ENCODE results near the gene GRIN2C.

The GRIN2C gene

DNA sequence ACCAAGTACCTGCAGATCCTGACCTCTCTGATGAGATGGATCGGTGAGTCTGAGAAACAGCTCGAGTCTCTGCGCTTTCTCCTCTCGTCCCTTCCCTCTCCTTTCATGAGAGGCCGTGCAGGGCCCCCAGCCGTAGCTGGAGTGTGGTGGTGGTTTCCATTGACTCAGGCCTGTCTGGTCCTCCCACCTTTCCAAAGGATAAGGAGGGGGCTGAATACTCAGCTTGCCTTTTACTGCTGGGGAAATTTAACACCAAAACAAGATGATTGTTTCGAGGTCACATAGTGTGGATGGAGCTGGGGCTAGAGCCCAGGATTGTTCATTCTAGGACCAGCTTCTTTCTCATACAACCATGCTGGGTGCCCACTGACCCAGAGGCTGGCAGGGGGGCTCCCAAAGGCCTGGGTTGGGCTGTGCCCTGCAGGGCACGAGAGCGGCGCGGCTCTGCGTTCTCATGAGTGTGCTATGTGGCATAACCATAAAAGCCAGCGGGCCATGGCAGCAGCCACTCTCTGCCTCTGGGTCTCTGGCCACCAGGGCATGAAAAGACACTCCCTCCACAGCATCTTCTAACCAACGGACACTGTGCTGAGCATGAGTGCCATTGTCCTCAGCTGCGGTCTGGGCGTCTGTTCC lies 39.8 kb downstream of the GRIN2C start:
- Histone ChIP-seq H3K4me1 (ENCODE audit: insufficient read depth, low read length) (no peaks in the 10 kb centered on the region), H3K9me3 (ENCODE audit: control insufficient read depth, insufficient read depth, low read length) (no peaks in the 10 kb centered on the region), H3K9ac (ENCODE audit: low read depth, low read length) (no peak overlapping the region), H3K36me3 (ENCODE audit: insufficient read depth, low read length) (no peaks in the 10 kb centered on the region)

DNA sequence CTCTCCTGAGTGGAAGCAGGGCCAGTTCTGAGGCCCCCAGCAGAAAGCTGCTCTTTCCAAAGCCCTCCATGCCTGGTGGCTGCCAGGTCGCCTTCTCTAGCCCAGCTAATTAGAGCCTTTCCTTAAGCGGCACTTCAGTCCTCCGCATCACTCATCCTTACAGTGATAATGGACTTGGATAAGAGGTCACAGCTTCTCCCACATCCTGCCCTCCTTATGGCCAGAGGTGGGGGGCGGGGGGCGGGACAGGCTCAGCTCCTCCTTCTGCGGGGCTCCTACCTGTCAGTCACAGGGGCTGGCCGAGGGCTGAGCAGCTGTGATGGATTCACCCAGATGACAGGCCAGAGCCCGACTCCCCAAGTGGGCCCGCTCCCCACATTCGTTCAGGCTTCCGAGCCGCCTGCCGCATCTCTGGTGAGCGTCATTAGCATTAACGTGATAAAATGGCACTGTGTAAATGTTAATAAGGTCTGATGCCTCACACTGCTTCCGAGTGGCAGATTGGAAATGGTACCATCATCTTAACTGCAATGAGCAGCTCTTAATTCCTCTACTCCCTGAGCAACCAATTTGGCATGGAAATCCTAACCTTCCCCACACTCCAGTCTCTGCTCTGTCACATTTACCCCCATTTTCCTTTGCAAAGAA lies 41.3 kb downstream of the GRIN2C start:
- Histone ChIP-seq H3K9me3 (ENCODE audit: control insufficient read depth, insufficient read depth, low read length) (no peaks in the 10 kb centered on the region), H3K9ac (ENCODE audit: low read depth, low read length) (no peak overlapping the region), H3K36me3 (ENCODE audit: insufficient read depth, low read length) (no peaks in the 10 kb centered on the region), H3K4me1 (ENCODE audit: insufficient read depth, low read length) (no peaks in the 10 kb centered on the region)

DNA sequence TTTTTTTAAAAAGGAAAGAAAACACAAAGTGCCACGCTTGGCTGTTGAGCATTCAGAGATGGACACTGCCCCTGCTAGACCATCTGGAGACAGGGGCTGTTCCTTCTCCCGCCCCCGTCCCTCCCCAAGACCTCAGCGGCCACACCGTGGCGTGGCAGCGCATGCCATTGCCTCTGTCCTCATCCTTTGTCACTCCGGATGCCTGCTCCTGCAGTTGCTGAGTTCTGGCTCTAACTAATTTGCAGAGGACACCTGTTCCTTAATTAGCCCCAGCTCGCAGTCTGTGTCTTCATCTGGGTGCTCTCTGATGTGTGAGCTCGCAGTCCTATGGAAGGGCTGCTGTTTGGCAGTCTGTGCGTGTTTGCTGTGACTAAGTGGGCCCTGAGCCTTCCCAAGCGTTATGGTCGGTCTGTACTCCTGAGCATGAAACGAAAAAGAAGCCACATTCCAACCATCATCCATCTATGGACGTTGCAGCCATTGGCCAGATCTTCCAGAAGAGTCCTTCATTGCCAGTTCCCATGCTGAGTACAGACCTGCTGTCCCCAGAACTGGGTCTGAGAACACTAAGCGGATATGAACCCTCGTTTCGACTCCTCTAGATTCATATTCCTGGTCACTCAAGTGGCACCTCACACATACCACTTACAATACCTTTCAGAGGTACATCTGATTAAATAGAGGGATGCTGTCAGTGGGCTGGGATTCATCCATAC lies 42.6 kb downstream of the GRIN2C start:
- H3K4me1 ChIP-seq (ENCODE audit: insufficient read depth, low read length) = no peaks in the 10 kb centered on the region
- H3K9ac ChIP-seq (ENCODE audit: low read depth, low read length) = no peak overlapping the region
- H3K36me3 ChIP-seq (ENCODE audit: insufficient read depth, low read length) = no peaks in the 10 kb centered on the region
- H3K9me3 ChIP-seq (ENCODE audit: control insufficient read depth, insufficient read depth, low read length) = no peaks in the 10 kb centered on the region

DNA sequence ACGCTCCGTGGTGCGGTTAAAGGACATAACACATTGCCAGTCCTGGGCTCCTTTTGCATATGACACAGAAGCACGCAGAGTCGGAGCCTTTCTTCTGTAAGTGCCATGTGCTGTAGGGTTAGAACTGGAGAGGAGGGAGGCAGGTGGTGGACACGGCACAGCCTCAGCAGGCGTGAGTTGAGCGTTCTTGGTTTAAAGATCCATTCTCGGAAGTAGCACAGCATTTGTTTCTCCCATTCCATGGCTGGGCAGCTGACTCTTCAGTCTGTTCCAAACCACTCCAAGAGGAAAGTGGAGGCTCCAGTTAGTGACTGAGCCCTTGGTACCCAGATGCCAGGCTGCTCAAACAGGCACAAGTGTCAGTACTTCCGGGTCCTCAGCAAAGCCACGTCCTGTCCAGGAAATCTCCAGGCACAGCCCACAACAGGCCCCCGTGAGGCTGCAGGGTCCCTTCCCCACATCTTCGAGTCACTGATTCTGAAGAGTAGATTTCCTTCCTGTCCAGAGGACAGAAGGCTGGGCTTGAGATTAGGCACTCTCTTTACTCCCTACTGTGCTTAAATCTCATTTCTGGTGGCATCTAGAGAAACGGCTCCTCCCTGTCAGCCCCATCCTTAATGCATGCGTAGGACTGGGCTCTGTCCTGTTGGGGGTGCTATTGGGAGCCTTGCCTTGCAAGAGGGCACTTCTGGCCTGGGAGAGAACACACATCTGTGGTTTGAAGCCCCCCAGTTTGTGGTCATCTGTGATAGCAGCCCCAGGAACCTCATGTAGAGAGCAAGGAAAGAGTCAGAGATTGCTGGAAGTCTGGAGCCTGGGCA lies 43.9 kb downstream of the GRIN2C start:
- Histone ChIP-seq H3K9me3 (ENCODE audit: control insufficient read depth, insufficient read depth, low read length) (no peaks in the 10 kb centered on the region), H3K36me3 (ENCODE audit: insufficient read depth, low read length) (no peaks in the 10 kb centered on the region), H3K9ac (ENCODE audit: low read depth, low read length) (no peak overlapping the region), H3K4me1 (ENCODE audit: insufficient read depth, low read length) (no peaks in the 10 kb centered on the region)

DNA sequence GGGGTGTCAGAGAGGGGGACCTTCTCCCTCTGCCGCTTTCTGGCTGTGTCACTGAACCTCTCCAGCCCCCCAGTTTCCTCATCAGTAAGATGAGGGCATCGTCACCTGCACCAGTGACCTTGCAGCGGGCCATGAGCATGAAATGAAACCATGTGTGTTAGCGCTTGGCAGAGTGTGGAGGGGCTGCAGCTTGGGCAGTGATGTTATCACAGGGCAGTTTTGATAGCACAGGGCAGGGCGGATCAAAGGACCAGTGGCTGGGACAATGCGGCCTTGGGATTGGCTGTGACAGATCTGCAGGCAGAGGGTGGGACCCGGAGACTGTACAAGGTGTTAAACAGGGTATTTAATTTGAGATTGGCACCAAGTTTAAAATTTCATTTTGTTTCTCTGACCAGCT lies 44.6 kb downstream of the GRIN2C start:
- H3K4me1 ChIP-seq (ENCODE audit: insufficient read depth, low read length) = no peaks in the 10 kb centered on the region
- no peaks in the 10 kb centered on the region for H3K9me3 ChIP-seq (ENCODE audit: control insufficient read depth, insufficient read depth, low read length)
- no peaks in the 10 kb centered on the region for H3K36me3 ChIP-seq (ENCODE audit: insufficient read depth, low read length)
- H3K9ac ChIP-seq (ENCODE audit: low read depth, low read length) = no peak overlapping the region

DNA sequence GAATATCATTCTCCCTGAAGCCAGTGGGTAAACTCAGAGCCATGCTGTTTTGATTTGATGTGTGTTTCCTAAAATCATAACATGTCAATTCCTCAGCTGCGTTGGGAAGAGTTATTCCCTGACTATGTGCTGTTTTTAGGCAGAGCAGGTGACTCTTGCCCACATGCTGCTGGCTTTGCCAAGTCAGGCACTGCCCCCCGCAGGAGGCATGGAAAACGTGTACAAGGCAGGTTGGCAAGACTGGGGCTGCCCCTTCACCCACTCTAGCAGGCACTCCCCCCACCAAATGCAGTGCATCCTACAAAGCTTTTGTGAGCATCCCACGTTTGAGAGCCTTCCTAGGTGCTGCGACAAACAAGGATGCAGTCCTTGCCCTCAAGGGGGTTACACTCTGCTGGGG lies 45.2 kb downstream of the GRIN2C start:
- Histone ChIP-seq H3K4me1 (ENCODE audit: insufficient read depth, low read length) (no peaks in the 10 kb centered on the region), H3K9me3 (ENCODE audit: control insufficient read depth, insufficient read depth, low read length) (no peaks in the 10 kb centered on the region), H3K36me3 (ENCODE audit: insufficient read depth, low read length) (no peaks in the 10 kb centered on the region), H3K9ac (ENCODE audit: low read depth, low read length) (no peak overlapping the region)

DNA sequence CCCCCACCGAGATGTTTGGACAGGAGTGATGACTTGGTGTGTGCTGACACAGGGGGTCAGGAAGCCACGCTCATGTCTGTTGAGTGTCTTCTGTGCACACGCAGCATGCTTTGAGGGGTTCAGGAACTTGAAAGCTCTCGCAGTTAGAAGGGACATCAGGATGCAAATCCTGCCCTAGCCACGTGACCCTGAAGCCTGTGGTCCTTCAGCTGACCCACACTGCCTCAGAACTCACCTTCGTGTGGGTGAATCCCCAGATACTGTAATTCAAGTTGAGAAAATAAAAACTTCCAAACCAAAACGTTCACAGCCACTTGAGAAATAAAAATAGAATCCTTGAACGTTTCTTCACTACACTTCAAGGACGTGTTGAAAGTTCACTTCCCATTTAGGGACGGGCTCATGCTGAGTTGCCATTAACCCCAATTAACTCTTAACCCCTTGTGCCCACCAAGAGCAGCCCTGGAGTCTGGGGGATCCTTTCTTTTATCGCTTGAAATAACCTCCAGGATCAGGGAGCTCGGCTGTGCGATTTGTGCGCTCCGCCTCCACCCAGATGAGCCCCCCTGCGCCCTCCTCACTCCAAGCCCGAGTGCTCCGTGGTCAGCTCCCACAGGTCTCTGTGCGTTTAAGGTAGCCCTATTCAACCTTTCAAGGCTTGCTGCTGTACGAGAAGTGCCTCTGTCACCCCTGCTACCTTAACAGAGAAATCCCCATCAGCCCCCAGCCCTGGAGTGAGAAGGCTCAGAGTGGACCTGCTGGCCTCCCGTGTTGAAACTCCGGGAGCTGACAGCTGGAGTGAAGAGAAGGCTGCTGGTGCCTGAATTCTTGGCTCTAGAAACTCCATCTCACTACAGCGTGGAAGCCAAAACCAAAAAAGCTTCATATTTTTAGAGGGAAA lies 47.3 kb downstream of the GRIN2C start:
- Histone ChIP-seq H3K9ac (ENCODE audit: low read depth, low read length) (no peak overlapping the region), H3K36me3 (ENCODE audit: insufficient read depth, low read length) (no peaks in the 10 kb centered on the region), H3K9me3 (ENCODE audit: control insufficient read depth, insufficient read depth, low read length) (no peaks in the 10 kb centered on the region), H3K4me1 (ENCODE audit: insufficient read depth, low read length) (no peaks in the 10 kb centered on the region)

DNA sequence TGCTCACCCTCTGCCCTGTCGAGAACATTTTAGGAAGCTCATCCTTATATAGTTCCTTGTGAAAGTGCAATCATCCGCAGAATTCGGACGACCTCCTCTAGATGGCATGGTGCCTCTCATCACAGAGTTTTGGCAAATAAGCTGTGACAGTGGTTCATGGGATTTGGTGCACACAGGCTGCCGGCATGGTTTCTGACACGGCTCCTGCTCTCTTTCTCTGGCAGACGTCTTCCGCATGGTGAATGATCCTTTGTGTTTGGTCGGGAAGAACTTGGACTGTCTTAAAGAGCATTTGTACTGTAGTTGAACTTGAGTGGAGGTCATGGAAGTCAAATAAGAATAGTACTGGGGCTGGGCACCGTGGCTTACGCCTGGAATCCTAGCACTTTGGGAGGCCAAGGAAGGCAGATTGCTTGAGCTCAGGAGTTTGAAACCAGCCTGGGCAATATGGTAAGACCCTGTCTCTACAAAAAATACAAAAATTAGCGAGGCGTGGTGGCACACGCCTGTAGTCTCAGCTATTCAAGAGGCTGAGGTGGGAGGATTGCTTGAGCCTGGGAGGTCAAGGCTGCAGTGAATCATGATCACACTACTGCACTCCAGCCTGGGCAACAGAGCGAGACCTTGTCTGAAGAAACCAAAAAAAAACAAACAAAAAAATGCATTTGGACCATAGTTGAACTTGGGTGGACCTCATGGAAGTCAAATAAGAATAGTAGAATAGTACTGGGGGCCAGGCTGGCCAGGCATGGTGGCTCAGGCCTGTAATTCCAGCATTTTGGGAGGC lies 48.8 kb downstream of the GRIN2C start:
- Histone ChIP-seq H3K4me1 (ENCODE audit: insufficient read depth, low read length) (no peaks in the 10 kb centered on the region), H3K9me3 (ENCODE audit: control insufficient read depth, insufficient read depth, low read length) (no peaks in the 10 kb centered on the region), H3K36me3 (ENCODE audit: insufficient read depth, low read length) (no peaks in the 10 kb centered on the region), H3K9ac (ENCODE audit: low read depth, low read length) (no peak overlapping the region)

DNA sequence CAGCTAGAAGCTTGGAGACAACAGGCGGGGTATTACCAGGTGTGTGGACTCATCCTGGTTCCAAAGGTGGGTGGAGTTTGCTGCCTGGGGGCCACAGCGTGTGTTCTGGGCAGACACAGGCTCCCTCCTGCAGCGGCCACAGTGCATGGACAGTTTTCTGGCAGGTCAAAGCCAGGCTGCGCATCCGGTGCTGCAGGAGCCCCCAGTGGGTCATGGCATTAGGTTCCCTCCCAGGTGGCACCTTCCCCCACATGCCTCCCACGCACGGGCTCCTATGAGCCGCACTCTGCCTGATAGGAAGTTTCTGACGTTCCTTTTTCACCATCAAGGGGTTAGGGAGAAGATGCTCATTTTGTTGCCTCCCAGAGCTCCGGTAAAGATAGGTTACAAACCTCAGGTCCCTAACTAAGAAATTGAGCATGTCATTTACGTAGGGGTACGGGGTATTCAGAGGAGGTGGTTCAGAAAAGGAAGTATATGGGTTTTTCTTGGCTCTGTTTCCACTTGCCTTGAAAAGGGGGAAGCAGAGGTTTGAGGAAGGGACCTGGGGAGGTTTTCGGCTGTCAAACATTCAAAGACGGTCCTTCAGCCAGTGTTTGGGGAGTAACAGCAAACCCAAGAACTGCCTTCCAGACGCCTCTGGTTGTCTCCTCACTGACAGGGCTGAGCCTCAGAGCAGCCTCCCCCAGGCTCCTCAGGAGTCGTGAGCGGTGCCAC lies 50.8 kb downstream of the GRIN2C start:
- Histone ChIP-seq H3K4me1 (ENCODE audit: insufficient read depth, low read length) (no peaks in the 10 kb centered on the region), H3K9ac (ENCODE audit: low read depth, low read length) (no peak overlapping the region), H3K36me3 (ENCODE audit: insufficient read depth, low read length) (no peaks in the 10 kb centered on the region), H3K9me3 (ENCODE audit: control insufficient read depth, insufficient read depth, low read length) (no peaks in the 10 kb centered on the region)

DNA sequence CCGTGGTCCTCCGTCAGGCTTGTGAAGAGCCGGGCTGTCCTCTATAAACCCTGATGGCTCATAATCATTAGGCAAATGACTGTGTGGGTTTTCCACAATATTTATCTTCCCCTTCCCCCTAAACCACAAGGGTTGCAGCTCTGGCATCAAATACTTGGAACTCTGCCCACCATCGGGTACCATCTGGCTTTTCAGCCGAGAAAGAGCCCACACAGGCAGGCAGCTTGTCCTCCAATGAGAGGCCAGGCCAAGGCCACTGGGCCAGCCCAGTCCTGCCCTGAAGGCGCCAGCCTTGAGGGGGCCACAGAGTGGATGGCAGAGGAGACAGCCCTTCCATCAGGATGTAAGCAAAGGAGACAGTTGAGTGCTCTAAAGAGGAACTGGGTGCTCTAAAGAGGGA lies 51.8 kb downstream of the GRIN2C start:
- Histone ChIP-seq H3K9ac (ENCODE audit: low read depth, low read length) (no peak overlapping the region), H3K36me3 (ENCODE audit: insufficient read depth, low read length) (no peaks in the 10 kb centered on the region), H3K4me1 (ENCODE audit: insufficient read depth, low read length) (no peaks in the 10 kb centered on the region), H3K9me3 (ENCODE audit: control insufficient read depth, insufficient read depth, low read length) (no peaks in the 10 kb centered on the region)

DNA sequence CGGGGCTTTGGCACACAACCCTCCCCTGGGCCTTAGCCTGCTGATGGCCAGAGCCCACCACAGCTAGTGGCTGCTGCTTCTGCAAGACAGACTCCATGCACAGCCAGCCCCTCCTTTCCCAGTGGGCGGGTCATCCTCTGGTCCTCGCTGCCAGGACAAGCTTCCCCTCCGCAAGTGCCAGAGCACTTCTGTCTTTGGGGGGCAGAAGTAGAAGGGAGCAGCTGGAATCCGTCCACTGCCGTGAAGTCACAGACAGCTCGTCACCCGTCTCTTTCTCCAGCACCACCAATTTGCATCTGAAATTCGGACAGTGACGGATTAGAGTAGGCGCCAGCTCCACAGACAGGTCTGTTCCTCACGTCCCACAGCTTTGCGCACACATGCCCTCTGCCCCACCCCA lies 52.2 kb downstream of the GRIN2C start:
- H3K4me1 ChIP-seq (ENCODE audit: insufficient read depth, low read length) = no peaks in the 10 kb centered on the region
- no peak overlapping the region for H3K9ac ChIP-seq (ENCODE audit: low read depth, low read length)
- no peaks in the 10 kb centered on the region for H3K36me3 ChIP-seq (ENCODE audit: insufficient read depth, low read length)
- no peaks in the 10 kb centered on the region for H3K9me3 ChIP-seq (ENCODE audit: control insufficient read depth, insufficient read depth, low read length)

DNA sequence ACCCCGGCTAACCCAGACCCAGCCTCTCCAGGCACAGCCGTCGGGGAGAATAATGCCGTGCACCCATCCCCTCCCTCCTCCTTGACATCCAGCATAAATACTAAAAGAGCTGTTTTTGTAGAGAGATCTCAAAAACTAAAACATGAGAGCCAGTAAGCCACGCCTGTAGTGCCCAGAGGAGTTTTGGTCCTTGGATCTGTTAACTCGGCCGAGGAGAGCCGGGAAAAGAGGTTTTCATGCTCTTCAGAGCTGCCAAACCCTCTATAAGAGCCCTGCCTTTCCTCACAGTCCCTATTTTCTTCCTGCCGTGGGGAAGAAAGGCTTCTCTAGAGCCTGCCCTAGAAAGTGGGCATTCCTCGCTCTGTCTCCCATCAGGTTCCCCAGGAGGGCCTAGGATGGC lies 53.4 kb downstream of the GRIN2C start:
- Histone ChIP-seq H3K9ac (ENCODE audit: low read depth, low read length) (no peak overlapping the region), H3K9me3 (ENCODE audit: control insufficient read depth, insufficient read depth, low read length) (no peaks in the 10 kb centered on the region), H3K4me1 (ENCODE audit: insufficient read depth, low read length) (no peaks in the 10 kb centered on the region), H3K36me3 (ENCODE audit: insufficient read depth, low read length) (no peaks in the 10 kb centered on the region)

DNA sequence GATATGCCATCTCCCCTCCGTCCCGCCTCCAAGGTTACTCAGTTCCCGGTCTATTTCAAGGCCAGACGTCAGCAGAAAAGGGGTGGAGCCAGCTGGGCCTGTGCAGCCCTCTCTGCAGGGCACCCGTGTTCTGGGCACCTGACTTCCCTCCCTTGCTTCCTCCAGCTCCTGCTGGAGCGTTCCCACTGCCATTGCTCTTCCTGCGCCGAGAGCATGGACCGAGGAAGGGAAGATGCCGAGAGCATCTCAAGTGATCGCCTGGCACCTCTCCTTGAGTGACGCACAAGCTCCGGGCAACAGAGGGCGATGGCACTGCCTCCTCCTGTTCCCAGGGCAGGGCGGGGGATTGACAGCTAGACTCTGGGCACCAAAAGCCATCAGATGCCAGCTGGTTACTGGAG lies 54.1 kb downstream of the GRIN2C start:
- Histone ChIP-seq H3K36me3 (ENCODE audit: insufficient read depth, low read length) (no peaks in the 10 kb centered on the region), H3K4me1 (ENCODE audit: insufficient read depth, low read length) (no peaks in the 10 kb centered on the region), H3K9ac (ENCODE audit: low read depth, low read length) (no peak overlapping the region), H3K9me3 (ENCODE audit: control insufficient read depth, insufficient read depth, low read length) (no peaks in the 10 kb centered on the region)

Data from ES-I3 (cell line).